ENCODE data around the gene RAB3A.

- TF ChIP-seq, protein P1, sequence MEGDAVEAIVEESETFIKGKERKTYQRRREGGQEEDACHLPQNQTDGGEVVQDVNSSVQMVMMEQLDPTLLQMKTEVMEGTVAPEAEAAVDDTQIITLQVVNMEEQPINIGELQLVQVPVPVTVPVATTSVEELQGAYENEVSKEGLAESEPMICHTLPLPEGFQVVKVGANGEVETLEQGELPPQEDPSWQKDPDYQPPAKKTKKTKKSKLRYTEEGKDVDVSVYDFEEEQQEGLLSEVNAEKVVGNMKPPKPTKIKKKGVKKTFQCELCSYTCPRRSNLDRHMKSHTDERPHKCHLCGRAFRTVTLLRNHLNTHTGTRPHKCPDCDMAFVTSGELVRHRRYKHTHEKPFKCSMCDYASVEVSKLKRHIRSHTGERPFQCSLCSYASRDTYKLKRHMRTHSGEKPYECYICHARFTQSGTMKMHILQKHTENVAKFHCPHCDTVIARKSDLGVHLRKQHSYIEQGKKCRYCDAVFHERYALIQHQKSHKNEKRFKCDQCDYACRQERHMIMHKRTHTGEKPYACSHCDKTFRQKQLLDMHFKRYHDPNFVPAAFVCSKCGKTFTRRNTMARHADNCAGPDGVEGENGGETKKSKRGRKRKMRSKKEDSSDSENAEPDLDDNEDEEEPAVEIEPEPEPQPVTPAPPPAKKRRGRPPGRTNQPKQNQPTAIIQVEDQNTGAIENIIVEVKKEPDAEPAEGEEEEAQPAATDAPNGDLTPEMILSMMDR (IDR thresholded peaks at IDR 0.05) = no peak
- no peak for TF ChIP-seq POLR2AphosphoS5 (IDR thresholded peaks at IDR 0.05)
These were observed 16.2 kb upstream of the RAB3A start for GRCh38 chr19:18219911-18220631.

Measured in upper lobe of left lung (tissue), 4 donors.